GM12878 (cell line): Measurements from ENCODE around the gene SOWAHB. TPM values are rescaled to one million over a fixed set of nuclear protein-coding genes. Genes with fewer than 3 reads are reported as not detected.

ENCODE experiments used
- ATAC-seq: fragments of 200-7000 bp; cut with Tn5 transposase; 3 replicates; pipeline ENCODE4 v1.9.1; 2020; ENCODE audit warnings: mild to moderate bottlenecking, moderate library complexity
- BruUV-seq: library from RNA; stranded (reverse); fragments of 400-500 nt; replicated peaks from 2 replicates; lab custom pipeline; 2021; lab: Mats Ljungman, UMichigan
- CTCF ChIA-PET: fragments of 300-600 bp; sonication (Branson Sonifier 250); formaldehyde crosslinking; extraction: SDS; loops from one replicate; lab custom pipeline; 2021; ENCODE audit warnings: inconsistent platforms; lab: Yijun Ruan, JAX
- POLR2A ChIA-PET: fragments of 350-600 bp; formaldehyde crosslinking; extraction: SDS; loops from one replicate; lab custom pipeline; 2021; ENCODE audit warnings: inconsistent platforms; lab: Charles Lee
- RAD21 ChIA-PET: fragments of 300-600 bp; sonication (Branson Sonifier 250); formaldehyde crosslinking; loops from one replicate; lab custom pipeline; 2023; ENCODE audit warnings: antibody characterized with exemption; ENCODE audit not compliant: unreplicated experiment; lab: Charles Lee
- SMC1A ChIA-PET: fragments of 300-600 bp; sonication (Branson Sonifier 250); formaldehyde crosslinking; loops from one replicate; lab custom pipeline; 2023; ENCODE audit not compliant: unreplicated experiment, uncharacterized antibody; lab: Charles Lee
- DNase-seq: peaks from one replicate; pipeline ENCODE4 v3.0.0-alpha.2; 2011; ENCODE audit warnings: low read depth, low spot score
- FAIRE-seq: peaks from 3 replicates; lab custom pipeline; 2011; peaks lifted over from hg19 to GRCh38; lab: Jason Lieb, UNC
- H2AFZ ChIP-seq: 2 replicates; pipeline ENCODE4 v1.6.0; 2011; ENCODE audit warnings: low read depth, low read length, control low read depth; ENCODE audit not compliant: control insufficient read depth
- H3K27ac ChIP-seq: 2 replicates; pipeline ENCODE4 v1.5.1; 2011; ENCODE audit warnings: control low read depth; ENCODE audit not compliant: control insufficient read depth, insufficient read depth
- H3K27me3 ChIP-seq, 2 experiments: replicated peaks in 1 of 2; 2 replicates each; pipeline versions ENCODE4 v1.6.0 to v1.6.1; 2011; ENCODE audit warnings: low read length in 1 of 2; ENCODE audit not compliant: control insufficient read depth in 2 of 2, insufficient read depth in 2 of 2
- H3K36me3 ChIP-seq, 2 experiments: 2 replicates each; pipeline ENCODE4 v1.5.1; 2011; ENCODE audit warnings: low read length in 1 of 2; ENCODE audit not compliant: control insufficient read depth in 2 of 2, insufficient read depth in 2 of 2
- H3K4me1 ChIP-seq: 2 replicates; pipeline ENCODE4 v1.6.1; 2011; ENCODE audit warnings: mild to moderate bottlenecking, low read length, moderate library complexity, mixed read lengths; ENCODE audit not compliant: control insufficient read depth, insufficient read depth
- H3K4me2 ChIP-seq: 2 replicates; pipeline ENCODE4 v1.6.0; 2011; ENCODE audit warnings: control low read depth; ENCODE audit not compliant: control insufficient read depth, insufficient read depth
- H3K4me3 ChIP-seq: fragments of 200-600 bp; sonication (generic); 2 replicates; pipeline ENCODE4 v1.5.1; 2016
- H3K79me2 ChIP-seq: 2 replicates; pipeline ENCODE4 v1.6.0; 2011; ENCODE audit warnings: low read length; ENCODE audit not compliant: control insufficient read depth, insufficient read depth
- H3K9ac ChIP-seq: 2 replicates; pipeline ENCODE4 v1.8.0; 2011; ENCODE audit warnings: low read length, control low read depth, mixed read lengths; ENCODE audit not compliant: control insufficient read depth, insufficient read depth
- H3K9me3 ChIP-seq: replicated peaks from 3 replicates; pipeline ENCODE4 v1.5.1; 2011; ENCODE audit warnings: mild to moderate bottlenecking, low read length; ENCODE audit not compliant: control insufficient read depth, insufficient read depth
- H4K20me1 ChIP-seq: 2 replicates; pipeline ENCODE4 v1.6.0; 2011; ENCODE audit not compliant: control insufficient read depth, insufficient read depth
- BCLAF1 ChIP-seq: fragments of 450-650 bp; IDR thresholded peaks from 2 replicates; pipeline ENCODE4 v1.6.1; 2017; ENCODE audit warnings: antibody characterized with exemption, mild to moderate bottlenecking, moderate library complexity
- CBX3 ChIP-seq: fragments of 200-600 bp; sonication (generic); IDR thresholded peaks from 2 replicates; pipeline ENCODE4 v1.6.1; 2016; ENCODE audit warnings: low read depth, borderline replicate concordance
- CUX1 ChIP-seq: IDR thresholded peaks from 2 replicates; pipeline ENCODE4 v1.6.1; 2012; ENCODE audit warnings: improper control_type of control experiment, low read depth, low read length; ENCODE audit not compliant: insufficient replicate concordance
- ETV6 ChIP-seq, 2 experiments: fragments of 450-650 bp in 1 of 2; IDR thresholded peaks in 1 of 2; conservative IDR thresholded peaks in 1 of 2; 2 replicates each; pipeline ENCODE4 v1.6.1; 2014; ENCODE audit warnings: antibody characterized with exemption in 1 of 2, borderline replicate concordance in 1 of 2, low read depth in 1 of 2, mild to moderate bottlenecking in 1 of 2, moderate library complexity in 1 of 2
- IKZF1 ChIP-seq: fragments of 450-650 bp; conservative IDR thresholded peaks from 2 replicates; pipeline ENCODE4 v1.6.1; 2017; ENCODE audit warnings: antibody characterized with exemption, mild to moderate bottlenecking
- NR2F1 ChIP-seq: fragments of 450-650 bp; conservative IDR thresholded peaks from 2 replicates; pipeline ENCODE4 v1.6.1; 2017; ENCODE audit warnings: mild to moderate bottlenecking
- POLR2A ChIP-seq: IDR thresholded peaks from 2 replicates; pipeline ENCODE4 v1.6.1; 2011; ENCODE audit warnings: low read depth, mild to moderate bottlenecking, low read length
- POLR2AphosphoS2 ChIP-seq: IDR thresholded peaks from 2 replicates; pipeline ENCODE4 v1.6.1; 2011; ENCODE audit warnings: low read depth, mild to moderate bottlenecking, low read length, improper control_type of control experiment, moderate library complexity
- SUZ12 ChIP-seq: fragments of 200-600 bp; sonication (generic); IDR thresholded peaks from one replicate; pipeline ENCODE4 v1.6.1; 2018; ENCODE audit warnings: antibody characterized with exemption, mild to moderate bottlenecking; ENCODE audit not compliant: unreplicated experiment
- WRNIP1 ChIP-seq: IDR thresholded peaks from 2 replicates; pipeline ENCODE4 v1.6.1; 2011; ENCODE audit warnings: low read depth, low read length, improper control_type of control experiment, borderline replicate concordance
- ZNF274 ChIP-seq: IDR thresholded peaks from one replicate; pipeline ENCODE4 v1.8.0; 2011; ENCODE audit not compliant: insufficient read length, insufficient read depth
- WGBS: methylation state at CpG from one replicate; pipeline ENCODE4 v1.1.6; 2016; ENCODE audit warnings: low lambda C conversion rate; ENCODE audit not compliant: insufficient replicate concordance, insufficient coverage; ENCODE audit errors: missing lambda C conversion rate; 5-methylcytosine and 5-hydroxymethylcytosine counted together
- in situ Hi-C: fragments of 300-500 bp; cut with MboI; formaldehyde crosslinking; loops from 9 replicates; pipeline ENCODE4 v1.14.3; 2018; ENCODE audit warnings: mixed read lengths
- intact Hi-C: fragments of 100-400 bp; cut with micrococcal nuclease; formaldehyde crosslinking; loops from one replicate; pipeline ENCODE4 v1.14.2; 2022; ENCODE audit not compliant: unreplicated experiment
- polyA plus RNA-seq, 11 experiments: library from polyadenylated mRNA; depleted of rRNA in 4 of 11; unstranded in 6 of 11; stranded (reverse) in 5 of 11; fragments of >200 nt; fragmentation: Nextera tagmentation in 4 of 11; fragmentation: Illumina TruSeq in 1 of 11; extraction: Ambion mirVana in 4 of 11; extraction: Trizol in 1 of 11; gene quantifications; 1 replicate in 1 of 11; 2 replicates in 10 of 11; pipeline versions ENCODE4 v1.2.1 to v1.2.3, GENCODE V29; 2011 to 2016; ENCODE audit warnings: inconsistent platforms in 2 of 11, missing spikeins in 2 of 11, low read depth in 1 of 11
- total RNA-seq, 4 experiments: library from RNA; depleted of rRNA in 3 of 4; stranded (reverse); fragments of >200 nt in 3 of 4; fragmentation: Illumina TruSeq in 1 of 4; extraction: Trizol in 1 of 4; gene quantifications; 2 replicates each; pipeline versions ENCODE4 v1.2.1 to v1.2.3, GENCODE V29; 2013 to 2021
- TF ChIP-seq, protein P1 (sequence below): fragments of 450-650 bp; IDR thresholded peaks from 2 replicates; pipeline ENCODE4 v1.6.1; 2017; ENCODE audit warnings: mild to moderate bottlenecking, moderate library complexity

SOWAHB gene
- total and polyA plus RNA-seq, 10 of the 15 experiments (the other 5 are each of a cell fraction or from before 2014, with no cell fraction given): 0.01 to 0.13 (median 0.05) TPM; not detected in 4

DNA sequence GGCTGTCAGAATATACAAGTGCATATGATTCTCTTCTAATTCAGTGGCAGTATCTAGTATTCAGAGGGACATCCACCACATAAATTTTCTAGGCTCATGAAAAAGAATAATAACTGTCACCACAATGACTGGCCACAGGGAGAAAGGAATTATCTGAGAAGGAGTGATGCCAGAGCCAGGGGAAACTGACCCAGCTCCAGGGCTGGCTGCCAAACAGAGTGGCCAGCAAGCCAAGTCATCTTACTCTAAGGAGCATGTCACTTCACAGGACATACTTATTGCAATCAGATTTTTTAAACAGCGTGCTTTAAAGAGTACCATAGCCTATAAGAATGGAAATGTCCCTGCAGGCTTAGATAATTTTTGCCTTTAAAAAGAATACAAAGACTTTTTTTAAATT lies 45.8 kb upstream of the SOWAHB start:
- RAD21 ChIA-PET: no interaction called here
- H4K20me1 ChIP-seq: no peaks in the 10 kb centered on the region
- no peak overlapping the region for H2AFZ ChIP-seq
- no peaks in the 10 kb centered on the region for H3K36me3 ChIP-seq
- peaks cover 7% of the 10 kb centered on the region; the same call in 1 of the 2 replicates for H3K4me1 ChIP-seq
- 100% methylated on average over 1 of the region's 1 CpG for WGBS
- SMC1A ChIA-PET: interaction anchor here (1.2 kb wide), 1 partner anchor 10 kb away, joined by 3 read pairs; no protein-coding TSS in a partner anchor
- H3K27me3 ChIP-seq: no peaks in the 10 kb centered on the region
- H3K9me3 ChIP-seq: no peaks in the 10 kb centered on the region; the same call in 1 of the 3 replicates
- H3K27ac ChIP-seq: no peak overlapping the region
- POLR2A ChIA-PET: no interaction called here
- no peak overlapping the region for H3K4me3 ChIP-seq
- no peak overlapping the region for H3K9ac ChIP-seq
- FAIRE-seq (no peak), DNase-seq (no peak), ATAC-seq (no peak)
- H3K4me2 ChIP-seq: no peak overlapping the region
- CTCF ChIA-PET: interaction anchor here (1.1 kb wide), 1 partner anchor 103 kb away, joined by 3 read pairs; no protein-coding TSS in a partner anchor
- H3K79me2 ChIP-seq: peaks cover 8% of the 10 kb centered on the region
- in situ Hi-C loops: no loop called here
- intact Hi-C loops: loop anchor here (10.0 kb wide), 1 partner anchor 159 kb away; no protein-coding TSS in a partner anchor
- BruUV-seq: no TSS peak
- TF ChIP-seq IKZF1 (no peak), ETV6 (conservative IDR thresholded peaks at IDR 0.05 in 1 of 2, IDR thresholded peaks at IDR 0.05 in 1 of 2; ENCODE audit: borderline replicate concordance in 1 of 2, low read depth in 1 of 2) (no peak), NR2F1 (no peak), CUX1 (no peak), POLR2AphosphoS2 (no peak), WRNIP1 (no peak), ZNF274 (no peak), CBX3 (no peak), BCLAF1 (no peak), SUZ12 (no peak), POLR2A (no peak)
- TF ChIP-seq, protein P1, sequence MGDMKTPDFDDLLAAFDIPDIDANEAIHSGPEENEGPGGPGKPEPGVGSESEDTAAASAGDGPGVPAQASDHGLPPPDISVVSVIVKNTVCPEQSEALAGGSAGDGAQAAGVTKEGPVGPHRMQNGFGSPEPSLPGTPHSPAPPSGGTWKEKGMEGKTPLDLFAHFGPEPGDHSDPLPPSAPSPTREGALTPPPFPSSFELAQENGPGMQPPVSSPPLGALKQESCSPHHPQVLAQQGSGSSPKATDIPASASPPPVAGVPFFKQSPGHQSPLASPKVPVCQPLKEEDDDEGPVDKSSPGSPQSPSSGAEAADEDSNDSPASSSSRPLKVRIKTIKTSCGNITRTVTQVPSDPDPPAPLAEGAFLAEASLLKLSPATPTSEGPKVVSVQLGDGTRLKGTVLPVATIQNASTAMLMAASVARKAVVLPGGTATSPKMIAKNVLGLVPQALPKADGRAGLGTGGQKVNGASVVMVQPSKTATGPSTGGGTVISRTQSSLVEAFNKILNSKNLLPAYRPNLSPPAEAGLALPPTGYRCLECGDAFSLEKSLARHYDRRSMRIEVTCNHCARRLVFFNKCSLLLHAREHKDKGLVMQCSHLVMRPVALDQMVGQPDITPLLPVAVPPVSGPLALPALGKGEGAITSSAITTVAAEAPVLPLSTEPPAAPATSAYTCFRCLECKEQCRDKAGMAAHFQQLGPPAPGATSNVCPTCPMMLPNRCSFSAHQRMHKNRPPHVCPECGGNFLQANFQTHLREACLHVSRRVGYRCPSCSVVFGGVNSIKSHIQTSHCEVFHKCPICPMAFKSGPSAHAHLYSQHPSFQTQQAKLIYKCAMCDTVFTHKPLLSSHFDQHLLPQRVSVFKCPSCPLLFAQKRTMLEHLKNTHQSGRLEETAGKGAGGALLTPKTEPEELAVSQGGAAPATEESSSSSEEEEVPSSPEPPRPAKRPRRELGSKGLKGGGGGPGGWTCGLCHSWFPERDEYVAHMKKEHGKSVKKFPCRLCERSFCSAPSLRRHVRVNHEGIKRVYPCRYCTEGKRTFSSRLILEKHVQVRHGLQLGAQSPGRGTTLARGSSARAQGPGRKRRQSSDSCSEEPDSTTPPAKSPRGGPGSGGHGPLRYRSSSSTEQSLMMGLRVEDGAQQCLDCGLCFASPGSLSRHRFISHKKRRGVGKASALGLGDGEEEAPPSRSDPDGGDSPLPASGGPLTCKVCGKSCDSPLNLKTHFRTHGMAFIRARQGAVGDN: no peak
